ENCODE data around the gene LCE2B.

- TF ChIP-seq CTCF (conservative IDR thresholded peaks at IDR 0.05; ENCODE audit: low read length) (no peak), EZH2phosphoT487 (IDR thresholded peaks at IDR 0.05; ENCODE audit: borderline replicate concordance, low read depth, low read length) (no peak)
Measured at GRCh38 chr1:152646656-152647055, 39.3 kb upstream of the LCE2B start.
